Measurements from ENCODE around the gene PIP5K1C.
"Not testable (repeated sequence)": the region's sequence is repeated elsewhere in the genome, so short reads cannot be mapped to it uniquely, and the experiment has no call there.

The PIP5K1C gene

DNA sequence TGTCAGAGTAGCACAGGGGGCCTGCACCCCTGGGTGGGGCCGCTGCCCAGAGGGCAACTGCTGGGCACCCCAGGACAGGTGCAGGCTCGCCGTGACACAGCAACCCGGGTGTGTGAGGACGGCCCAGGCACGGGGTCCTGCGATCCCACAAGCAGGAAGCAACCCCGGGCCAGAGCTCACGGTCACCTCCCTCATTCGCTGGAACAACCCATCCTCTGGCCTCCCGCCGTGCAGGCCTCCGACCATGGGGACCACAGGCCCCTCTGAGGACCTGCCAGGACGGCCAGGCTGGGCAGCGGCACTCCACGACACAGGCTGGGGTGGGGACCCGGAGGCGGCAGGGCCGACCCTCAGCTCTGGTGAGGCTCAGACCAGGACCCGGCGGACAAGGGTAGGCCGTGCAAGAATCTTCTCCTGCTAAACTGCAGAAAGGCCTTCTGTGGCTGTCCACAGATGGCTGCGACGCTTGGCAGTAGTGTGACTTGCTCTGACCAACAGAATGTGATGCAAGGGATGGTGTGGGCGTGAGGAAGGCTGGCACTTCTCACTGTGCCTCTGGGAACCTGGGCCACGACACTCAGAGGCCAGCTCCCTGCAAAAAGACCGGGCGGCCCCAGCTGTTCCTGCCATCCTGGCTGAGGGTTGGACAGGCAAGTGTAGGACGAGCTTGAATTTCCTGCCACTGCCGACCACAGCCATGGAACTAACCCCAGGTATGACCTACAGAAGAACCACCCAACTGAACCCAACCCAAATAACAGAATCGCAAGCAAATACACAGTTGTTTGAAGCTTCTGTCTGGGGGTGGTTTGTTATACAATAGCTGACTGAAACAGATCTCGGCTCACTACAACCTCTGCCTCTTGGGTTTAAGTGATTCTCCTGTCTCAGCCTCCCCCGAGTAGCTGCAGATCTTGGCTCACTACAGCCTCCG, 26.5 kb downstream of the PIP5K1C start:
- no peak for DNase-seq (ENCODE audit: low spot score)

DNA sequence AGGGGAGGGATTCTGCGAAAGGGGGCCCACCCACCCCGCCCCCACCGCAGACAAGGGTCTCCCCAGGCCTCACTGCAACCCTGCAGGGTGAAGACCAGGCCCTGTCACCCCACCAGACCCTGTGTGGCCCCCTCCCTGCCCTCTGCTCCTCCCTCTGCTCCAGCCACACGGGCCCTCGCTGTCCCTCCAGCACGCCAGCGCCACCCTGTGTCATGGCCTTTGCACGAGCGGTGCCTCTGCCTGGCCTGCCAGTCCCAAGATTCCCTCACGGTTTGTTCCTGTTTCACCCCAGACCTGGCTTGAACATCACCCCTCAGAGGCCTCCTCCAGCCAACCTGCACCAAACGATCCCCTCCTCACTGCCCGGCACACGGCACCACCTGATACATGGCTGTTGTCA, 27.3 kb downstream of the PIP5K1C start:
- no peak for DNase-seq (ENCODE audit: low spot score)

DNA sequence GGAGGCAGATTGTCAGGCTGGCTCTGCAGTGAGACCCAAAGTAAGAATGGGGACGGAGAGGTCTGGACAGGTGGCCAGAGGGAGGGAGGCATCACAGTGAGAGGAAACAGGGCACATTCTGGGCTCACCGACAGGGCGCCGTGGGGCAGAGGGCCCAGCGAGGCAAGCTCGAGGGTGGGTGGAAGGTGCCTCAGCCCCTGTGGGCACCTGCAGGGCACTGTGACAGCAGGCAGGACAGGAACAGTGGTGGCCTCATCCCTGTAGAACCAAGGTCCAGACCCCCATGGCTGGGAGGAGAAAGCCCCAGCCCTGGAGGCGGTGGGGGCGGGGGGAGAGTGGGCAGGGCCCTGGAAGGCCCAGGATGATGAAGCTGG, 27.7 kb downstream of the PIP5K1C start:
- no peak for DNase-seq (ENCODE audit: low spot score)

DNA sequence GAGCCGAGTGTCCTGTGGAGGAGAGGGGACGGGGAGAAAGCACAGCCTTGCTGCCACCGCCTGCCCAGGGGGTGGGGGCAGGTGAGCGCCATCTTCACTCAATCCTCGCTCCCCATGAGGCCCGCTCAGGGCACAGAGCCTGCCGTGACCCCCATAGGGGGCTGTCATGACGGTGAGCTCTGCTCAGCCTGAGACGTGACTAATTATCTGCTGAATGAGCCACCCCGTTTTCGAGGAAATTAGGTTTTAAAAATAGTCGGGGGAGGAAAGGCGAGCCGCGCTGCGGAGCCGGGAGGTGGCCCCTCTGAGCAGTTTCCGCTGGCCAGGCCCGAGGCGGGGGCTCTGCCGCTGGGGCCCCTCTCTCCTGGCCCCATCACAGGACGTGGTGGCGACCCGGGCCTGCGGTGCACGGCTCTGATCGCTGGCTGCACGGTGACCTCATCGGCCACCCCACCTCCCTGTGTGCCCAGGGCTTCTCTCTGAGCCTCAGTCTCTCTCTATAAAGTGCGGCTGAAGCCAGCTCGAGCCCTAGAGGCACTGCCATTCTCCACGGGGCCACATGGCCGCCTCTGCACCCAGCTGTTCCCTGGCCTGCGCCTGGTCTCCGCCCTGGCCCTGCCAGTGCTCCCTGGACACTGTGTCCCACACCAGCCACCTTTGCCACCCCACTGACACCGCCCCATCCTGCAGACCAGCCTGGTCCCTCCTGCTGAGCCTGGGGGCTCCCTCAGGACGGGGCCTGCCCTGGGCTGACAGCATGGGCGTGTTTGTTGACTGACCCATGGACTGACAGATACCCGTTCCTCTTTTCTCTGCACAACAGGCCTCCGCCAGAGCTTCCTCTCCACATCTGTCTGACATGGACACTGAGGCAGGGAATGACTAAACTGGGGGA, 28.3 kb downstream of the PIP5K1C start:
- DNase-seq (ENCODE audit: low spot score): no peak

DNA sequence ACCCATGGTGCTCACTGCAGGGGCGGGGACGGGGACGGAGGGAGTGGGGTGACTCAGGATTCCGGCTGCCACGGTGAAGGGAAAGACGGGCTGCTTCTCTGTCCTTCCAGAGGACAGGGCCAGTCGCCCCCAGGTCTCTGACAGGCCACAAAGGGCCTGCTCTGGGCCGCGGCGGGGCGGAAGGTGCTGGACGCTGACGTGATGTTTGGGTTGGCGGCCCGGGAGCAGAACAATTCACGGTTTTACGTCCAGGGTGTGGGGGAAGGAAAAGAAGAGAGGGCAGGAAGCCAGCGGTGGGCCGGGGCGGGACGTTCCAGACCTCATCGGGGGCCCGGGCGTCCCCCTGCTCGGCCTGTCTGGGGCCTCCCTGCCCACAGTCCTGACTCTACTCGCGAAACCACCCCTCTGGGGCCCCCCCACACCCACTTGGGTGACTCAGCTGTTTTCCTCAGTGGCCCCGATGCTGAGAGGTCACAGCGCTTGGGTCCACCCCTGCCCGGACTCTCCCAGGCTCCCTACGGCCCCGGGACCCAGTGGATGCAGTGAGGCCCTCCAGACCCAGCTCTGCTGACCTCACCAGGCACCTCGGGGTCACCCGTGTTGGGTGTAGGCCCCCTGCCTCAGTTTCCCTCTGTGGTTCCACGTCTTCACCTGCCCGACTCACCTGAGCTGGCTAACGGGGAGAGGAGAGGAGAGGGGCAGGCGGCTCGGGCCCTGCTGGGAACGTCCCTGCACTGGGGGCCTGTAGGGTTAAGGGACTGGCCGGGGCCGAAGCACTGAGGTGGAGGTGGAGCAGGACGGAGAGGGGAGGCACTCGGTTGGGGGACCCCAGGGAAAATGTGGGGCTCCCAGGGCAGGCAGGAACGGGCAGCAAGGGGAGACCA, 29.2 kb downstream of the PIP5K1C start:
- no peak for DNase-seq (ENCODE audit: low spot score)

DNA sequence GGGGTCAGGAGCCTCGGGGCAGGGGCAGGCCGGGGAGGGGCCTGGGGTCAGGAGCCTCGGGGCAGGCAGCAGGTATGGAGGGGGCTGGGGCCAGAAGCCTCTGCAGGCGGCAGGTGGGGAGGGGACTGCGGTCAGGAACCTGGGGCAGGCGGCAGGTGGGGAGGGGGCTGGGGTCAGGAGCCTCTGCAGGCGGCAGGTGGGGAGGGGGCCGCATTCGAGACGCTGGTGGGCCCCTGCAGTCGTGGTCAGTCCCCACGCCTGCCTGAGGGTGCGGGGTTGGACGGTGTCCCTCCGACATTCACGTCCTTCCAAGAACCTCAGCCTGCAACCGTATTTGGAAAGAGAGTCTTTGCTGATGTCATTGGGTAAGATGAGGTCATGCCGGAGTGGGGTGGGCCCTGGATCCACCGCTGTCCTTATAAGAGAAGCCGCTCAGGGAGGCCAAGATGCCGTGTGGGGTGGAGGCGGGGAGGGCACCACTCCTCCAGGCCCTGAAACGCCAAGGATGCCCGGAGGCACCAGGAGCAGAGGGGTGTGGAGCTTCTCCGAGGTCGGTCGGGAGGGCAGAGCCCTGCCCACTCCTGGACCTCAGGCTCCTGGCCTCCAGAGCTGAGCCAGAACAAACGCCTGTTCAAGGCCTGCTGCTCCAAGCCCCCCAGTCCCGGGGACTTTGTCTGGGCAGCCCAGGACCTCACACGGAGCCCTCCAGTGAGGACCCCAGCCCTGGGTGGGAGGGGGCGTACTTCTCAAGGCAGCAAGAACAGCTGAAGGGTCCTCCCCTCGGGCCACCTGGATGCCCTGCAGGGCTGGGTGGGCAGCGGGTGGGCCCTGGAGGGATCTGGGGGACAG, 30.1 kb downstream of the PIP5K1C start:
- no peak for DNase-seq (ENCODE audit: low spot score)

DNA sequence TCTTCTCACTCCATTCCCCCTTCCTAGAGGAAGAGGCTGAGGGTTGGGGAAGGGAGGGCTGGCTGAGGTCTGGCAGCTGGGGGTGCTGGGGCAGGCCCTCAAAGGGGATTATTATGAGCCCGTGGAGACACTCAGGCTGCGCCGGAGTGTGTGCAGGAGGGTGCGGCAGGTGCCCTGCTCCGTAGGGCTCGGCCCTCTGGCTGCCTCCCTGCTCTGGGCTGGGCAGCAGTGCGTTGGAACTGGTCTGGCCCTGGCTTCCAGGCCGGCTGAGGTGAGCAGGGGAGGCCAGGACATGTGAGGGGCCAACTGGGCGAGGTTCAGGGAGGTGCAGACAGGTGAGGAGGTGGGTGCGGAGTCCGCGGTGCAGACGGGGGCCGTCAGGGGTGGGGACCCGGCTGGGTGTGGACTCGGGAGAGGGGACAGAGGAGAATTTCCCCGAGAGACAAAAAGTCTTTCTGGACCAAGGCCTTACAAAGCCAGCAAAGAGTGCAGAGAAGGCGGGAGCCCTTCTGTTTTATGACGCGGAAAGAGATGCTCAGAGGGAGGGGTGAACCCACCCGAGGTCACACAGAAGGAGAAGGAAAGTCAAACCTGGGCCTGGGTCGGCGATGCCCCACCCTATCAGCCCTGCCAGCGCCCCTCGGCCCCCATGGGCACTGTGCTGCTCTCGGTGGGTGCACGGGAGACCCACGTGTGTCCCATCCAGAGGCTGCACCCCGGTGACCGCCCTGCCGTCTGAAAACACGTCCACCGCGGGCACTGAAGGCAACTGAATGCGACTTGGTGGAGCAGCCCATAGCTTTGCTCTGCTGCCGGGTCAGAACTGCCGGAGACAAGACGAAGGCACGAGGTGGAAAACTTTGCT, 31.0 kb downstream of the PIP5K1C start:
- DNase-seq (ENCODE audit: low spot score): no peak

DNA sequence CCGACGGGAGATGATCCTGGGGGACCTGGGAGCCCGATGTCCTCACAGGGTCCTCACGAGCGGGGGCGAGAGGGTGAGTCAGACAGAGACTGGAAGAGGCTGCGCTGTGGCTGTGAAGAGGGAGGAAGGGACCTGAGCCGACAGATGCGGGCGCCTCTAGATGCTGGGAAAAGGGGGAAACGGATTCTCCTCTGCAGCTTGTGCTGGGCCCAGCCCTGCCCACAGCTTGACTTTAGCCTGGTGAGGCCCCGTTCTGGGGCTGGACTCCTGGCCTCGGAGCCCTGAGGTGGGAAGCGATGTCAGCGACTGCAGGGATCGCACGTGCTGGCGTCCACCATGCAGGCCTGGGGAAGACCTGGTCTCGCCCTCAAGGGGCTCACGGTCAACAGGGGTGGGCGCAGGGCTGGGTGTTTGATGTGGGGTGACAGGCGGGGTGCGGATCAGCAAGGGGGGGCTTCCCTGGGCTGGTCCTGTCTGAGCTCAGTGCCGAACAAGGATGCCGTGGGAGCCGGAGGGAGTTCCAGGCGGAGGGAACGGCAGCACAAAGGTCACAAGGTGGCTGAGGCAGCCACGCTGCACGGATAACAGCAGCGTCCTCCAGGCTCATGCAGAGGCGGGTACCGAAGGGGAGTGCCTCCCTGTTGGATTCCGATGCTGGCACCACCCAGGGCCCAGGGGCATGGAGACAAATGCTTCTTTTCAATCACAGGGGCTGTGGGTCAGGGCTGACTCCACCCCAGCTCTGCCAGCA, 31.8 kb downstream of the PIP5K1C start:
- no peak for DNase-seq (ENCODE audit: low spot score)

DNA sequence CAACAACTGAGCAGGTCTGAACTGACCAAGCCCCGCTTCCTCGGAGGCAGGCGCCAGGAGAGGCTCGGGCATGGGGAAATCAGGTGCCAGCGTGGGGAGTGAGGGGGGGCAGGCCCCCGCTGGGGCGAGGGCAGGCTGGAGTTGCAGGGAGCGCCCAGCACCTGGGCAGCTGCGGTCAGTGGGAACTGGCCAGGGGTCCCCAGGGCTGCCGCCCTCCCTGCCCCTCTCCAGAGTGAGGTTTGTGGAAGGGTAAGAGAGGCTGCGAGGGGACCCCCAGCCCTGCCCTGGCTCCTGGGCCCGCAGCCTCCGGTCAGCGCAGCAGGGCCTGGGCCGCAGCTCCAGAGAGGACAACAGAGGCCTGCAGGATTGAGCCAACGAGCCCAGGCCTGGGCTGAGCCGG, 32.5 kb downstream of the PIP5K1C start:
- no peak for DNase-seq (ENCODE audit: low spot score)

DNA sequence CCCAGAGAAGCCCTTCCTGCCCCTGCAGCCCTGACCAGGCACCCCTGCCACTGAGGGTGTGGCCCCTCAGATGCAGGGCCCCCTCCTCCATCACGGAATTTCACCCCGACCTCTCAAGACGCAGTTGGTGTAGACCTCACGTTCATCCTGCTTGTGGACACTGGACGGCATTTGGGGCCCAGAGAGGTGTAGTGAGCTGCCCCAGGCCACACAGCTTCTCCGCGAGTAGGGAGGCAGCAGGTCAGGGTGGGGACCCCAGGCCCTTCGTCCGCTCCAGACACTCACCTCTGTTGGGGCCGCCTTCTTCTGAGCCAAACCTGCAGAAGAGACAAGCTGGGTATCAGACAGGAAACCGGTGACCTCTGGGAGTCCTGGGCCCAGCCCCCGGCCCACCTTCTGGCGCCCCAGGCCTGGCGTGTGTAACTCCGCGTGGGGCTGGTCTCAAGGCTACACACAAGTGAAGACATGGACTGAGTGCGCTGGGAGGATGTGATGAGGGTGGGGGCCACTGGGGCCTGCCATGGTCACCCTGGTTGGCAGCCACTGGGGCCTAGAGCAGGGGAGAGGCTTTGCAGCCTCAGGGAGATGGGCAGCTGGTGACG, 33.1 kb downstream of the PIP5K1C start:
- no peak for DNase-seq (ENCODE audit: low spot score)

DNA sequence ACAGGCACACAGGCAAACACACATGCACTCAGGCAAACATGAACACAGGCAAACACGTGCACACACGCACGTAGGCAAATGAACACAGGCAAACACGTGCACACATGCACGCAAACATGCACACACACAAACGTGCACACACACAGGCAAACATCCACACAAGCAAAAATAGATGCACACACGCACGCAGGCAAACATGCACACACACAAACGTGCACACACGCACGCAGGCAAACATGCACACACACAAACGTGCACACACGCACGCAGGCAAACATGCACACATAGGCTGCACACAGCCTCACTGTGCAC, 33.8 kb downstream of the PIP5K1C start:
- not testable (repeated sequence) for DNase-seq (ENCODE audit: low spot score)

DNA sequence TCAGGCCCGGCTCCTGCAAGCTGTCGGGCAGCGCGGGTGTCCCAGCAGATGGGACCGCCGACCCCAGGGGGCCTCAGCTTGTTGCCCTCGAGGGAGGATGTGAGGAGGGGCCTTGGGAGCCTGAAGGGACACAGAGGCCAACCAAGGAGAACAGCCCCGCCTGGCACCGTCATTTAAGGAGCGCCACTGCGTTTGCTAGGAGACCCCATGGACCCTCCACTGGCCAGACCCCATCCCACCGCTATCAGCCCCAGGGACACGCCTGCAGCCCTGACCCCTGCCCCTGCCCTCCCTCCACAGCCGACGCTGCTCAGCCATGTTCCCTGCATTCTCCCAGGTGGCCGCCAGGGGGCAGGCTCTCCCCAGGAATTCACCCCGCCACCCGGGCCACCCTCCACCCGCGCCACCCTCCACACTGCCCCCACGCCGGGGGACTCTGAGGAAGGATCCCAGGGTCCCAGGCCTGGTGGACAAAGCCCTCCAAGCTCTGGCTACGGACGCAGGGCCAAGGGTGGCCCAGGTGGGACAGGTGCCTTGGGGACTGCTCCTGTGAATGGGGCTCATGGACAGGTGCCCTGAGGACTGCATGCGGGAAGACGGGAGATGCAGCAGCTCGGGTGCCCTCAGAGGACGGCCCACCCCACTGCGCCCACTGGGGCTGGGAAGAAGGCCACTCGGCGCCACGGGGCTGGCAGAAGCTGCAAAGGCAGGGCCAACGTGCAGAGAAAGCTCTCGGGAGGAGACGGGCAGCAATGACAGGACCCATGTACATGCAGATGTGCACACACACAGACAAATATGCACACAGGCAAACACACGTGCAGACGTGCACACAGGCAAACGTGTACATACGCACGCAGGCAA, 34.4 kb downstream of the PIP5K1C start:
- no peak for DNase-seq (ENCODE audit: low spot score)

DNA sequence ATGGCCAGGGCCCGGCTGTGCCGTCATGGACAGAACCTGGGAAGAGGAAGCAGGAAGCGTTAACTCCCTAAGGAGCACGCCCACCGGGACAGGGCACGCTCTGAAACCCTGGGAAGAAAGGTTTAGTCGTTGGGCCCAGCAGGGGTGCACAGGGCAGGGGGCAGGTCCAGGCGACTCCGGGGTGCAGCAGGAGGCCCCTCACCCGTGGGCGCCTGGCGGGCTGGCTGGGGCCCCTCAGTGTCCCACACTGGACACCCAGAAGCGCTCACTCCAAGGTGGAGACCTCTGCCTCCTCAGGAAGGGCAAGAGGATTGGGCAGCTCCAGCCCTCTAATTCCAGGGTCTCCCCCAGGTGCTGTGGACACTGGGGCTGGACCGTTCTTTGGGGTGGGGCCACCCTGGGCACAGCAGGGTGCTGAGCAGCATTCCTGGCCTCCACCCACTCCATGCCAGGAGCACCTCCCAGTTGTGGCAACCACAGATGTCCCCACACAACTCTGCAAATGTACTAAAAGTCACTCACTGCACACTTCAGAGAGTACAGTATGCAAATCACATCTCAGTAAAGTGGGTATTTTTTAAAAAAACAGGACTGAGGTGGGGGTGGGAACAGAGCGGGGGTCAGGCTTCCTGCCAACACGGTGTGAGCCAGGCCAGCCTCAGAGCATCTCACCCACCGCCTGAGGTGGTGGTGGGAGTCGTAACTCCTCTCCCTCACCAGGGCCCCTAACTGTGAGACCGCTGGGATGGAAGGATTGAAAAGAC, 35.2 kb downstream of the PIP5K1C start:
- no peak for DNase-seq (ENCODE audit: low spot score)

DNA sequence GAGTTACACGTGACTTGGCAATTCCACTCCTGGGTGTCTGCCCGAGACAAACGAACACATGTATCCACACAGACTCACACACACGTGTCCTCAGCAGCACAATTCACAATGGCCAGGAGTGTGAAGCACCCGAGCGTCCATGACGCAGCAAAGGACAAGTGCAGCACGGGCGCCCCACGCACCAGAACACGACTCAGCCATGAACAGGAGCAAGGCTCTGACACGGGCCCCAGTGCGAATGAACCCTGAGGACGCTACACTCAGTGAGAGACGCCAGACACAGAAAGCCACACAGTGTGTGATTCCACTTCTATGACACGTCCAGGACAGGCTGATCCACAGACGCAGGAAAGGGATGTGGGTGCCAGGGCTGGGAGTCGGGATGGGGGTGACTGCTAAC, 36.4 kb downstream of the PIP5K1C start:
- DNase-seq (ENCODE audit: low spot score): no peak

DNA sequence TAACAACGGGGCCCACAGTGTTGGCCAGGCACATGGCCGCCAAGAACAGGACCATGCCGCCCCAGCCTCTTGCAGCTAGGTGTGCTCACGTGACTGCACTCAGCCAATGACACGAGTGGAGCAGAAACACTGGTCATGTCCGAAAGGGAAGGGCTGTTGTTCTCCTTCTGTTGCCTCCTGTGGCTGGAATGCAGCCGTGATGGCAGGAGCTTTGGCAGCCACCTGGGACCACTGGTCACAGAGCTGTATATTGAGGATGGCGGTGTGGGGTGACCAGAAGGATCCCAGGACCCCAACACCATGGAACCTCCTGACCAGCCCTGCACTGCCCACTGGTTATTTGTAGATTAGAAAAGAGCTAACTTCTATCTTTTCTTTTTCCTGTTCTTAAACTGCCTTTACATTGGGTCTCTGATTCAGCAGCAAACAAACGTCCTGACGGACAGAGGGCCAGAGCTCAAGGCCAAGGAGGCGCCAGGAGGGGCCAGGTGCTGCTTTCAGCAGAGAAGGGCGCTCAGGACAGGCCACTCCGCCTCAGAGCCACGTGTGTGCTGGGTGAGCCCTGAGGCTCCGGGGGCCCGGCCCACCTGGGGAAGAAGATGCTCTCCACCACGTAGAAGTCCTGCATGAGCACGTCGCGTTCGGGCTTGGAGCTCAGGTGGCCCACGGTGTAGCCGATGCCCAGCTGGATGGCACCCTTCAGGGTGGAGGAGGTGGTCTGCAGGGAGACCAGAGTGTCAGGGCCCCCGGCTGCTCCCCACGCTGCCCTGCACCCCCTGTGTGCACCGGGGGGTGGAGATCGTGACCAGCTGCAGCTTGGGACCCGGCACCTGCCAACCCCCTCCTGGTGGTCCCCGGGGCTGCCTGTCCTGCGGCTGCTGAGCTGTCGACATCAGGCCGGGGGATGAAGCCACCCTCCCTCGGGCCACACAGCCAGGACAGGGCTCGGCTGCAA, 38.7 kb downstream of the PIP5K1C start:
- DNase-seq (ENCODE audit: low spot score): no peak

Data from RKO (cell line).